ENCODE results near the gene PEX12.
A peak's percentile ranks its signal among the peaks of the same experiment; 100 is the strongest.

- TF ChIP-seq POLR2AphosphoS5 (IDR thresholded peaks at IDR 0.05; ENCODE audit: insufficient read depth, low read depth, low read length), result no peak
- TF ChIP-seq, protein P1, sequence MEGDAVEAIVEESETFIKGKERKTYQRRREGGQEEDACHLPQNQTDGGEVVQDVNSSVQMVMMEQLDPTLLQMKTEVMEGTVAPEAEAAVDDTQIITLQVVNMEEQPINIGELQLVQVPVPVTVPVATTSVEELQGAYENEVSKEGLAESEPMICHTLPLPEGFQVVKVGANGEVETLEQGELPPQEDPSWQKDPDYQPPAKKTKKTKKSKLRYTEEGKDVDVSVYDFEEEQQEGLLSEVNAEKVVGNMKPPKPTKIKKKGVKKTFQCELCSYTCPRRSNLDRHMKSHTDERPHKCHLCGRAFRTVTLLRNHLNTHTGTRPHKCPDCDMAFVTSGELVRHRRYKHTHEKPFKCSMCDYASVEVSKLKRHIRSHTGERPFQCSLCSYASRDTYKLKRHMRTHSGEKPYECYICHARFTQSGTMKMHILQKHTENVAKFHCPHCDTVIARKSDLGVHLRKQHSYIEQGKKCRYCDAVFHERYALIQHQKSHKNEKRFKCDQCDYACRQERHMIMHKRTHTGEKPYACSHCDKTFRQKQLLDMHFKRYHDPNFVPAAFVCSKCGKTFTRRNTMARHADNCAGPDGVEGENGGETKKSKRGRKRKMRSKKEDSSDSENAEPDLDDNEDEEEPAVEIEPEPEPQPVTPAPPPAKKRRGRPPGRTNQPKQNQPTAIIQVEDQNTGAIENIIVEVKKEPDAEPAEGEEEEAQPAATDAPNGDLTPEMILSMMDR (IDR thresholded peaks at IDR 0.05; ENCODE audit: extremely low read depth in 1 of 2, insufficient read depth in 1 of 2, low read depth in 1 of 2, low read length in 2 of 2), result no peak
- TF ChIP-seq EZH2 (IDR thresholded peaks at IDR 0.05; ENCODE audit: borderline replicate concordance, low read depth, low read length, severe bottlenecking), result no peak
- no peak for TF ChIP-seq JUN (IDR thresholded peaks at IDR 0.05; ENCODE audit: borderline replicate concordance, insufficient read depth, insufficient read length, low read depth)
- TF ChIP-seq POLR2A (IDR thresholded peaks at IDR 0.05; ENCODE audit: low read depth, low read length), result no peak
- TF ChIP-seq MYC (IDR thresholded peaks at IDR 0.05; ENCODE audit: low read depth, low read length), result no peak
- no peak for TF ChIP-seq GATA2 (IDR thresholded peaks at IDR 0.05; ENCODE audit: insufficient read depth, insufficient read length, low read depth, low read length)
- TF ChIP-seq, protein P2, sequence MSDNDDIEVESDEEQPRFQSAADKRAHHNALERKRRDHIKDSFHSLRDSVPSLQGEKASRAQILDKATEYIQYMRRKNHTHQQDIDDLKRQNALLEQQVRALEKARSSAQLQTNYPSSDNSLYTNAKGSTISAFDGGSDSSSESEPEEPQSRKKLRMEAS (IDR thresholded peaks at IDR 0.05; ENCODE audit: insufficient read depth, insufficient read length), result no peak
- TF ChIP-seq FOS (IDR thresholded peaks at IDR 0.05; ENCODE audit: borderline replicate concordance, insufficient read depth, low read length), result peak; percentile 24
These were observed 34.5 kb downstream of the PEX12 start for GRCh38 chr17:35543856-35544255.
